ENCODE results near the gene AK8.

The AK8 gene

GRCh38 chr9:132752877-132753592, 125.0 kb downstream of the AK8 start:
- TF ChIP-seq CTCF (IDR thresholded peaks at IDR 0.05; ENCODE audit: low read depth, low read length), result no peak
- H3K4me3 ChIP-seq (replicated peaks in 1 of 2; ENCODE audit: low read depth in 2 of 2, low read length in 2 of 2), result no peak overlapping the region
- DNase-seq (ENCODE audit: low read depth in 2 of 2), result no peak

DNA sequence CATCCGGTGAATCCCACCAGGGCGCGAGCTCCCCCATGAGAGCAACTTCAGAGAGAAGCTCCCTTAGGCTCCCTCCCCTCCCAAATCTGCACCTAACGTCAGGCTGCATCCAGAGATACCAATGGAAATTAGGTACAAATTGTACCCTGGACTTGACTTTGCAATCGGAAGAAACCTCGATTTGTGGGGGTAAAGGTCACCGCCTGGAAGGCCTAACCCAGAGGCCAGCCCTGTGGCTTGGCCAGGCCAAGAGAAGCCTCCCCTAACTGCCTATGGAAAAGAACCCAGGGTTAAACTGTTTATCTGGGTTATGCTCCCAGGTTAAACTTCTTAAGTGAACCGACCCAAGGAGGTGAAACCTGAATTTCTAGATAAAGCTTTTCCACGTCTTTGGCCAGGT, 127.4 kb downstream of the AK8 start:
- no peak for DNase-seq (ENCODE audit: low read depth in 2 of 2)
- no peak overlapping the region for H3K4me3 ChIP-seq (replicated peaks in 1 of 2; ENCODE audit: low read depth in 2 of 2, low read length in 2 of 2)
- no peak for TF ChIP-seq CTCF (IDR thresholded peaks at IDR 0.05; ENCODE audit: low read depth, low read length)

DNA sequence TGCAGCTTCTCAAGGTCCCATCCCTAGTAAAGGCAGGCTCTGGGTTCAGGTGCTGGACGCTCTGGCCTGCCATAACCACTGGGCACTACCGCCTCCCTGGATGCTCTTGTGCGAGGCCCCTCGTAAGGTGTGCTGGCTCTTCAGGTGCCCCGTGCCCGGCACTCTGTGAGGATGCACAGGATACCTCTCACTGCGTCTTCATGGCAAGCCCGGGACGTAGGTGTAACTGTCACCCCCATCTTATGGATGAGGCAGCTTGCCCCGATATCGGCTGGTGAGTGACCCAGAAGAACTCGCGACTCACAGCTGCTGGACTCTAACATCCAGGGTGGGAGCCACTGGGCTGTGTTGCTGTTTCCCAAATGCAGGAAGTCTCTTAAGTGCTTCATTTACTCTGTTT, 128.8 kb downstream of the AK8 start:
- no peak overlapping the region for H3K4me3 ChIP-seq (replicated peaks in 1 of 2; ENCODE audit: low read depth in 2 of 2, low read length in 2 of 2)
- DNase-seq (ENCODE audit: low read depth in 2 of 2), result no peak
- TF ChIP-seq CTCF (IDR thresholded peaks at IDR 0.05; ENCODE audit: low read depth, low read length), result no peak

DNA sequence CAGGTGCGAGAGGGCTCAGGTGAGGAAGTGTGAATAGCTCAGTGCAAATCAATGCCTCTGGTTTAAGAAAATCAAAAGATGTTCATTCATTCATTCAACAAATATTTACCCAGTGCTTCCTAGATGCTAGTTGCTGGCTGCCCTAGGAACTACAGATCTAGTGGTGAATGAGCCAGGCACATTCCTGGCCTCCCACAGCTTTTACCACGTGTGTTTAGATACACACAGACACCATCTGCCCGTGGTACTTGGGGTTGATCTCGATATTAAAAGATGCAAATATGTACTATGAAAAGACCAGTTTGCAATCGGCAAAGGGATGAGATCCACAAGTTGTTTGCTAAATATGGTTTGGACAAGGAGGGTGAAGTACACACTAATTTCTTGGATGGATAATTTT, 129.6 kb downstream of the AK8 start:
- no peak for TF ChIP-seq CTCF (IDR thresholded peaks at IDR 0.05; ENCODE audit: low read depth, low read length)
- H3K4me3 ChIP-seq (replicated peaks in 1 of 2; ENCODE audit: low read depth in 2 of 2, low read length in 2 of 2), result no peak overlapping the region
- DNase-seq (ENCODE audit: low read depth in 2 of 2), result no peak

DNA sequence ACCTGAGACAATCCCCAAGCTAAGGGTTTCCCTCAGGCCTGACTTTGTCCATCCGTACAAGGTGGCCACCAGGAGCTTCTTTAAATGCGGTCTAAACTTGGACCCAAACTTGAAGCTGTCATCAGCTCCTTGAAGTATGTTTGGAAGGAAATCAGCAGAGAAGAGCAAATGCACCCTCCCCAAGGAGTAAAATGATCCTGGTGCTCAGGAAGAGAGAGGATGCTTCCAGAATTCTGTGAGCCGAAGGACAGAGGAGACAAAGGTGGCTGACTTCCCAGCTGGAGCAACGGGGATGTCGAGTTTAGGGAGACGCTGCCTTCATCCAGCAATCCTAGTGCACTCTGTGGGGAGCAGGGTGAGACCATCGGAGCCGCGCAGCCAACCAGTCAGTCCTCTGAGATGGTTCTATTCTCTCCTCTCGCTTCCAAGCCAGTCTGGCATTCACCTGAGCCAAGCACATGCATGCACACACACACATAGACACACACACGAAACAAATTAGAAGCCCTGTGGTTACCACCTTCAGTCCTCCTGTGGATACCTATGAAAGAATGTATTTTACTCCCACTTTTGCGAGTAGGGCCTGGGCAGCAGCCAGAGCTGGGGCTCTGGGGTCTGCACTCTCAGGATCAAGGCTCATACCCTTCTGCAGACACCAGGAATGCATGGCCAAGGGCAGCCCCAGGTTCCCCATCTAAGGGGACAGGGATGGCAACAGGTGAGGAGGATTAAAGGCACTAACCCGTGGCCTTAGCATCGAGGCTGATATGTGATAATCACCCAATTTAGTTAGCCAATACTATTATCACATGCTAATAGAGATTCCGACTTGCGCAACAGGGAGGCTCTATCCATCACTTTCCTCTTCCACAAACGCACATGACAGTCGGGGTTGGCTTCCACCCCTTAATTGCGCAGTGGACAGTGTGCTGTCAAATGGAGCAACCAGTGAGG, 132.1 kb downstream of the AK8 start:
- no peak overlapping the region for H3K4me3 ChIP-seq (replicated peaks in 1 of 2; ENCODE audit: low read depth in 2 of 2, low read length in 2 of 2)
- TF ChIP-seq CTCF (IDR thresholded peaks at IDR 0.05; ENCODE audit: low read depth, low read length), result no peak
- DNase-seq (ENCODE audit: low read depth in 2 of 2), result no peak

DNA sequence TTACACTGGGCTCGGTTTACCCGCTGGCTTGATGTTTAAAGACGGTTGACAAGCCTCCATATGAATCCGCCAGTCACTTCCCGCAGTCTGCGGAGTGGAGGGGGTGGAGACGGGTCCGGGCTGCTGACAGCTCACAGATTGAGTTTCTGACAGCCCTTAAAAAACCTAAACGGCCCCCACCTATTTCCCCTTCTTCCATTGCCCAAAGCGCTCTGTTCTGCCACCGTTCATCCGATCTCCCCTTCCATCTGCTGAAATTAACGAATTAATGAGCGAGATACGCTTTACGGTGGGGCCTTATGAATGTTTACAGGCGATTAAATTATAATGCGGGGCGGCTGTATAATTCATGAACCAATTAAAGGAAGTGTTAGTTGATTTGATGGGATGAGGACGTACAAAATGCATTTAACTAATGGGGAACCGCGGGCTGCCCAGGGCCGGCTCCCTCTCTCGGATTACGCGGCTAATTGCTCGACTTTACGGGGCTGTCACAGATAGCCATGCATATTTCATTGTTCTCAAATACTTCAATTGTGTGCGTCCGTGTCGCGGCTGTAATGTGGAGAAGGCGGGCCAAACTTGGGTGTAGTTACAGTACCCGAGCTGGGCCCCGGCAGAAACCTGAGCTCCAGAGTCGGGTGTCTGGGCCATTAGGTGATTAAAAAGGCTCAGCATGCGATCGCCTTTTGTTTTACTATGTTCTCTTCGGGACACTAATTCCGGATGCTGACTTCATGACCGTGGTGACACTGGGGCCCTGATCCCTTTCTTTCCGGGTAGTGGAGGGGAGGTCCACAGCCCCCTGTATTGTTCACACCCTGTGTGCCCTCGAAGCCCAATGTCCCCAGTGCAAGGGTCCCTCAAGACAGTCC, 133.0 kb downstream of the AK8 start:
- peak in 1 of 2 donors; percentile 5 for DNase-seq (ENCODE audit: low read depth in 2 of 2)
- no peak for TF ChIP-seq CTCF (IDR thresholded peaks at IDR 0.05; ENCODE audit: low read depth, low read length)
- no peak overlapping the region for H3K4me3 ChIP-seq (replicated peaks in 1 of 2; ENCODE audit: low read depth in 2 of 2, low read length in 2 of 2)
